PFSK-1 (cell line): ENCODE results near the gene PTGDR2.

Experiments used
- FOXP2 ChIP-seq: optimal IDR thresholded peaks from 2 replicates; pipeline ENCODE3; 2011; ENCODE audit warnings: borderline replicate concordance, control low read depth, inconsistent platforms; ENCODE audit not compliant: insufficient read depth; ENCODE audit errors: extremely low read length, extremely low read depth
- POLR2AphosphoS5 ChIP-seq: IDR thresholded peaks from 2 replicates; pipeline ENCODE4 v1.6.1; 2012; ENCODE audit warnings: low read depth, mild to moderate bottlenecking, control low read depth, low read length, moderate library complexity
- REST ChIP-seq, 2 experiments: IDR thresholded peaks; 2 replicates each; pipeline versions ENCODE4 v1.6.1 to v1.8.0; 2011 to 2012; ENCODE audit warnings: low read depth in 2 of 2, low read length in 2 of 2, control low read depth in 1 of 2, inconsistent platforms in 1 of 2, mild to moderate bottlenecking in 1 of 2, moderate library complexity in 1 of 2; ENCODE audit not compliant: insufficient read depth in 1 of 2
- SIN3A ChIP-seq: IDR thresholded peaks from 2 replicates; pipeline ENCODE4 v1.6.1; 2012; ENCODE audit warnings: mild to moderate bottlenecking, low read length, moderate library complexity, borderline replicate concordance; ENCODE audit not compliant: insufficient read depth
- TAF1 ChIP-seq: IDR thresholded peaks from 2 replicates; pipeline ENCODE4 v1.6.1; 2012; ENCODE audit warnings: low read length, control low read depth, borderline replicate concordance; ENCODE audit not compliant: insufficient read depth

Gene PTGDR2

DNA sequence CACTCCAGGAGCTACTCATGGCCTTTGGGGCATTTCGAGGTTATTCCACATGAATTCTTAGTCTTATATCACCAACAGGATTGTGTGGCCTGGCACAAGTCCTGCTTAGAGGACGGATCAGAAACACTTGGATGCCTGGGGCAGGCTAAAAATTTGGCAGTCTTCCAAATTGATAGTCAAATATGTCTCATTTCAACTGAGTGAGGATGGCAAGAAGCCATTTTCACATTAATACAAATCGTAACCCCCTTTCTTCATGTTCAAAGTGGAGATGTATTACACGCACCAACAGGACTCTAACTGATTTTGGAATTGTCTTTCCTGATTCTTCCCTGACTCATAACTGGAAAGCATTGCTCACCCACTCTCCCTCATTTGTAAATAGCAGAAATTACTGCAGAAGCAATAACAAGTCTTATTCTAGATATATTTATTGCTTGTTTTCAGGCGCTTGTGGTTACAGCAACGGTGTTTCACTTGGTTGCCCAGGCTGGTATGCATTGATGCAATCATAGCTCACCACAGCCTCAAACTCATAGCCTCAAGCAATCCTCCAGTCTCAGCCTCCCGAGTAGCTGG is 24.2 kb downstream of the PTGDR2 start:
- TF ChIP-seq FOXP2 (no peak), SIN3A (no peak), REST (IDR thresholded peaks at IDR 0.05; ENCODE audit: insufficient read depth in 1 of 2, low read depth in 2 of 2, low read length in 2 of 2) (no peak), TAF1 (no peak), POLR2AphosphoS5 (no peak)

DNA sequence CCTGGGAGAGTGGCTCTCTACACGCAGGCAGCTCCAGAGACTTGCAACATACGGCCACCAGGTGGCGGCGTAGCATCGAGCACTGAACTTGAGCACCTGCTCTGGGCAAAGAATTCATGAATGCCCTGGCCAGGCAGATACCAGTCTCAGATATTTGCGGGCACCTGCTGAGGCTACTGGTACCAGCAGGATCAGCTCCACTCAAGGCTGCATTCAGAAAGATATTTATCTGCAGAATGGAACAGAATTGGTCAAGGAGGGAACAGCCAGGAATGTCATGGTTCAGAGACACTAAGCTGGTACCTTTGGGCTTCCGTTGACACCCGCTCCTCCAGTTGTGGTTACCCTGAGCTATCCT is 24.6 kb downstream of the PTGDR2 start:
- TF ChIP-seq FOXP2: no peak
- TF ChIP-seq SIN3A: no peak
- TF ChIP-seq TAF1: no peak

DNA sequence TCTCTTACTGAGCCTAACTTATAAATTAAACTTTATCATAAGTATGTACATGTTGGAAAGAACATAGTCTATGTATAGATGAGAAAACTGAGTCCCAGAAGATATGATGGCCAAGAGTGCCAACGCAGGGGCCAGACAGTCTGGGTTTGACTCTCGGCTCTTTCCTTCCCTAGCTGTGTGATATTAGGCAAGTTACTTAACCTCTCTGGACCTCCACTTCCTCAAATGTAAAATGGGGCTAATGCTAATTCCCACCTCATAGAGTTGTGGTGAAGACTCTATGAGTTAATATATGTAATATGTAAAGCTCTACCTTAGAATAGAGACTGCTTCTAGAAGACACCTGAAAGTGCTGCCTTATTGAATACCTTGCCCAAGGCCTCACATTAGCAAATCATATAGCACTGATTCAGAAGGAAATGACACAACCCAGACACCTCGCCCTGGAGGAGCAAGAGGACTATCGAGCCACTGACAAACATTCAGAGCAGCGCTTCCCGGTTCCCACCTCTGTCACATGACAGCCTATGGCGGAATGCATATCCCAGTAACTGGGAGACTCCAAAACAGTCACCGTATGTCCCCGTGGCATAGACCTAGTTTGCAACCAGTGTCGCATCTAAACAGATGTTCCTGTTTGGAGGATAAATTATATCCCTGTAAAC is 25.1 kb downstream of the PTGDR2 start:
- TF ChIP-seq REST (IDR thresholded peaks at IDR 0.05; ENCODE audit: insufficient read depth in 1 of 2, low read depth in 2 of 2, low read length in 2 of 2) (no peak), FOXP2 (no peak), SIN3A (no peak), POLR2AphosphoS5 (no peak), TAF1 (no peak)

DNA sequence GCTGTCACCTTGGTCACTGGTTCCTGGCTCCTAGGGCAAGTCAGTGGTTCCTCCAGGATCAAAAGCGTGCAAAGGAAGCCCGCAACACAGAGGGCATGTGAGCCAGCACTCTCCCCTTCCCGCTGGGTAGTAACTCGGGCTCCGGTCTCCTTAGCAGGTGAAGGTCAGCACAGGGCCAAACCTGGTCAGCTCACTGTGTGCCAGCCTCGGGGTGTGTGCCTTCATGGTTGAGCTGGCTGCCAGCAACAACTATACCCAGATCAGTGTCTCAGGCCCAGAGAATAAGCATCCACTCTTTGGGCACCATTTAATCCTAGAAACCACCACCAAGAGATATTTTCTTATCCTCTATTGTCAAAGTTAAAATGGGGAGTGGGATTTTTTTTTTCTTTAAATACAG is 30.0 kb downstream of the PTGDR2 start:
- no peak for TF ChIP-seq FOXP2
- no peak for TF ChIP-seq SIN3A
- TF ChIP-seq POLR2AphosphoS5: no peak
- no peak for TF ChIP-seq REST (IDR thresholded peaks at IDR 0.05; ENCODE audit: insufficient read depth in 1 of 2, low read depth in 2 of 2, low read length in 2 of 2)

GRCh38 chr11:60825118-60825517 is 30.6 kb downstream of the PTGDR2 start:
- TF ChIP-seq FOXP2 (no peak), TAF1 (no peak), POLR2AphosphoS5 (no peak), REST (IDR thresholded peaks at IDR 0.05; ENCODE audit: insufficient read depth in 1 of 2, low read depth in 2 of 2, low read length in 2 of 2) (no peak), SIN3A (no peak)
